IPS DF 19.7 (cell line): ENCODE results near the gene FMO4.
"Not testable (repeated sequence)": the region's sequence is repeated elsewhere in the genome, so short reads cannot be mapped to it uniquely, and the experiment has no call there.

Experiments used
- DNase-seq: peaks from one replicate; pipeline ENCODE4 v3.0.0-alpha.2; 2013; ENCODE audit warnings: low read depth, low spot score

The FMO4 gene

GRCh38 chr1:171313835-171314320 lies at the start of gene FMO4:
Gene FMO4 (plus strand): TSS chr1:171314183. CDS start chr1:171319826, 5,643 bp downstream.
- DNase-seq, result peak; percentile 93

- no peak for DNase-seq
These were observed 48.3 kb upstream of the FMO4 start for GRCh38 chr1:171265686-171266085.

- no peak for DNase-seq
These were observed 47.1 kb upstream of the FMO4 start for GRCh38 chr1:171266930-171267329.

GRCh38 chr1:171267391-171267790 lies 46.6 kb upstream of the FMO4 start:
- no peak for DNase-seq

- no peak for DNase-seq
These were observed 43.2 kb upstream of the FMO4 start for GRCh38 chr1:171270806-171271205.

- DNase-seq, result no peak
These were observed 36.4 kb upstream of the FMO4 start for GRCh38 chr1:171277534-171277933.

- no peak for DNase-seq
These were observed 34.7 kb upstream of the FMO4 start for GRCh38 chr1:171279234-171279633.

GRCh38 chr1:171279678-171280077 lies 34.3 kb upstream of the FMO4 start:
- DNase-seq, result no peak

GRCh38 chr1:171280599-171280998 lies 33.4 kb upstream of the FMO4 start:
- DNase-seq, result no peak

- DNase-seq, result no peak
These were observed 27.8 kb upstream of the FMO4 start for GRCh38 chr1:171286032-171286705.

- DNase-seq, result no peak
These were observed 23.4 kb upstream of the FMO4 start for GRCh38 chr1:171290621-171291020.

- DNase-seq, result no peak
These were observed 21.2 kb upstream of the FMO4 start for GRCh38 chr1:171292799-171293198.

GRCh38 chr1:171295383-171295782 lies 18.6 kb upstream of the FMO4 start:
- not testable (repeated sequence) for DNase-seq

GRCh38 chr1:171295821-171296220 lies 18.2 kb upstream of the FMO4 start:
- no peak for DNase-seq

- no peak for DNase-seq
These were observed 17.1 kb upstream of the FMO4 start for GRCh38 chr1:171296897-171297296.

- DNase-seq, result peak; percentile 75
These were observed 15.3 kb upstream of the FMO4 start for GRCh38 chr1:171298696-171299095.

GRCh38 chr1:171299342-171299741 lies 14.6 kb upstream of the FMO4 start:
- DNase-seq, result no peak

GRCh38 chr1:171300401-171300800 lies 13.6 kb upstream of the FMO4 start:
- no peak for DNase-seq

GRCh38 chr1:171310661-171311087 lies 3.3 kb upstream of the FMO4 start:
- DNase-seq, result no peak

- no peak for DNase-seq
These were observed 2.0 kb upstream of the FMO4 start for GRCh38 chr1:171311771-171312558.

- DNase-seq, result no peak
These were observed 606 bp upstream of the FMO4 start for GRCh38 chr1:171313319-171313834.

GRCh38 chr1:171329251-171329650 lies 15.3 kb downstream of the FMO4 start:
- no peak for DNase-seq
